PFSK-1 (cell line): ENCODE results near the gene TVP23C. TPM values are rescaled to one million over a fixed set of nuclear protein-coding genes. Genes with fewer than 3 reads are reported as not detected.
A peak's percentile ranks its signal among the peaks of the same experiment; 100 is the strongest.

Experiments used
- FOXP2 ChIP-seq: optimal IDR thresholded peaks from 2 replicates; pipeline ENCODE3; 2011; ENCODE audit warnings: borderline replicate concordance, control low read depth, inconsistent platforms; ENCODE audit not compliant: insufficient read depth; ENCODE audit errors: extremely low read length, extremely low read depth
- POLR2AphosphoS5 ChIP-seq: IDR thresholded peaks from 2 replicates; pipeline ENCODE4 v1.6.1; 2012; ENCODE audit warnings: low read depth, mild to moderate bottlenecking, control low read depth, low read length, moderate library complexity
- REST ChIP-seq, 2 experiments: IDR thresholded peaks; 2 replicates each; pipeline versions ENCODE4 v1.6.1 to v1.8.0; 2011 to 2012; ENCODE audit warnings: low read depth in 2 of 2, low read length in 2 of 2, control low read depth in 1 of 2, inconsistent platforms in 1 of 2, mild to moderate bottlenecking in 1 of 2, moderate library complexity in 1 of 2; ENCODE audit not compliant: insufficient read depth in 1 of 2
- SIN3A ChIP-seq: IDR thresholded peaks from 2 replicates; pipeline ENCODE4 v1.6.1; 2012; ENCODE audit warnings: mild to moderate bottlenecking, low read length, moderate library complexity, borderline replicate concordance; ENCODE audit not compliant: insufficient read depth
- TAF1 ChIP-seq: IDR thresholded peaks from 2 replicates; pipeline ENCODE4 v1.6.1; 2012; ENCODE audit warnings: low read length, control low read depth, borderline replicate concordance; ENCODE audit not compliant: insufficient read depth
- polyA plus RNA-seq: library from polyadenylated mRNA; unstranded; fragments of >200 nt; gene quantifications from one replicate; pipeline ENCODE4 v1.2.1, GENCODE V29; 2012; ENCODE audit warnings: low read depth, missing spikeins; ENCODE audit not compliant: insufficient read length

TVP23C gene
- 14.9 TPM for polyA plus RNA-seq

GRCh38 chr17:15563375-15563857 is at the start of gene TVP23C:
TVP23C (minus strand) TSS chr17:15563483; CDS start chr17:15563448, 35 bp downstream.
- TF ChIP-seq SIN3A (0 out of 2 replicates have a peak, but pooled peaks have one; percentile 35), POLR2AphosphoS5 (peak; percentile 64; the same call in 1 of the 2 replicates)

- TF ChIP-seq POLR2AphosphoS5, result no peak
- no peak for TF ChIP-seq SIN3A
- no peak for TF ChIP-seq REST (IDR thresholded peaks at IDR 0.05; ENCODE audit: insufficient read depth in 1 of 2, low read depth in 2 of 2, low read length in 2 of 2)
- no peak for TF ChIP-seq FOXP2
- no peak for TF ChIP-seq TAF1
These were observed 47.1 kb downstream of the TVP23C start for GRCh38 chr17:15516150-15516549.

- TF ChIP-seq POLR2AphosphoS5, result no peak
- TF ChIP-seq TAF1, result no peak
- no peak for TF ChIP-seq FOXP2
- TF ChIP-seq SIN3A, result no peak
- no peak for TF ChIP-seq REST (IDR thresholded peaks at IDR 0.05; ENCODE audit: insufficient read depth in 1 of 2, low read depth in 2 of 2, low read length in 2 of 2)
These were observed 48.8 kb downstream of the TVP23C start for GRCh38 chr17:15514469-15514868.

- TF ChIP-seq TAF1 (no peak), FOXP2 (no peak), POLR2AphosphoS5 (no peak), REST (IDR thresholded peaks at IDR 0.05; ENCODE audit: insufficient read depth in 1 of 2, low read depth in 2 of 2, low read length in 2 of 2) (no peak), SIN3A (no peak)
These were observed 49.3 kb downstream of the TVP23C start for GRCh38 chr17:15513856-15514459.

- TF ChIP-seq REST (IDR thresholded peaks at IDR 0.05; ENCODE audit: insufficient read depth in 1 of 2, low read depth in 2 of 2, low read length in 2 of 2) (no peak), POLR2AphosphoS5 (no peak), FOXP2 (no peak), SIN3A (no peak), TAF1 (no peak)
These were observed 50.1 kb downstream of the TVP23C start for GRCh38 chr17:15513058-15513791.
